Measurements from ENCODE around the gene TMEM132A.
"Not testable (repeated sequence)": the region's sequence is repeated elsewhere in the genome, so short reads cannot be mapped to it uniquely, and the experiment has no call there.

TMEM132A gene

DNA sequence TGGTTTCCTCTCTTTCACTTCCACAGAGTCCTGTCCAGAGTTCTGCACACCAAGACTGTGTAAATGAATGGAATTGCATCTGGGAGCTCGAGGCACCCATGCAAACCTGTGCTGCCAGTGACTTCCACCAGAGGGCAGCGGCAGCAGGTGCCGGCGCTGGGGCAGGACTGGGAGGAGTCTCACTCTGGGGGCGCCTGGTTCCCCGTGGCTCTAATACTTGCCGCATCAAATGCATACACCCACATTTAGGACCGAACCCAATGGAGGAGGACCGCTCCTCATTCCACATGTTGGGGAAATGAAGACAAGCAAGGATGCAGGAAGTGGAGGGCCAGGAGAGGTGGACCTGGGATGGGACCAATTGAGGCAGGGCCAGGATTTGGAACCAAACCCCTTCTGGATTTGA, 46.1 kb downstream of the TMEM132A start:
- H3K27ac ChIP-seq (ENCODE audit: poor library complexity, severe bottlenecking), result no peak overlapping the region
- H3K36me3 ChIP-seq (ENCODE audit: low read depth), result no peaks in the 10 kb centered on the region
- ATAC-seq (ENCODE audit: low read depth) (peak; percentile 68; the same call in 1 of the 3 replicates), DNase-seq (ENCODE audit: low spot score) (no peak)
- H3K4me1 ChIP-seq (ENCODE audit: insufficient read depth, poor library complexity, severe bottlenecking), result no peaks in the 10 kb centered on the region
- H3K9me3 ChIP-seq (ENCODE audit: severe bottlenecking), result no peaks in the 10 kb centered on the region
- TF ChIP-seq, protein P1, sequence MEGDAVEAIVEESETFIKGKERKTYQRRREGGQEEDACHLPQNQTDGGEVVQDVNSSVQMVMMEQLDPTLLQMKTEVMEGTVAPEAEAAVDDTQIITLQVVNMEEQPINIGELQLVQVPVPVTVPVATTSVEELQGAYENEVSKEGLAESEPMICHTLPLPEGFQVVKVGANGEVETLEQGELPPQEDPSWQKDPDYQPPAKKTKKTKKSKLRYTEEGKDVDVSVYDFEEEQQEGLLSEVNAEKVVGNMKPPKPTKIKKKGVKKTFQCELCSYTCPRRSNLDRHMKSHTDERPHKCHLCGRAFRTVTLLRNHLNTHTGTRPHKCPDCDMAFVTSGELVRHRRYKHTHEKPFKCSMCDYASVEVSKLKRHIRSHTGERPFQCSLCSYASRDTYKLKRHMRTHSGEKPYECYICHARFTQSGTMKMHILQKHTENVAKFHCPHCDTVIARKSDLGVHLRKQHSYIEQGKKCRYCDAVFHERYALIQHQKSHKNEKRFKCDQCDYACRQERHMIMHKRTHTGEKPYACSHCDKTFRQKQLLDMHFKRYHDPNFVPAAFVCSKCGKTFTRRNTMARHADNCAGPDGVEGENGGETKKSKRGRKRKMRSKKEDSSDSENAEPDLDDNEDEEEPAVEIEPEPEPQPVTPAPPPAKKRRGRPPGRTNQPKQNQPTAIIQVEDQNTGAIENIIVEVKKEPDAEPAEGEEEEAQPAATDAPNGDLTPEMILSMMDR (IDR thresholded peaks at IDR 0.05; ENCODE audit: poor library complexity, severe bottlenecking), result peak; percentile 80
- H3K27me3 ChIP-seq (ENCODE audit: insufficient read depth, poor library complexity, severe bottlenecking), result no peaks in the 10 kb centered on the region
- no peak overlapping the region for H3K4me3 ChIP-seq (ENCODE audit: severe bottlenecking)

DNA sequence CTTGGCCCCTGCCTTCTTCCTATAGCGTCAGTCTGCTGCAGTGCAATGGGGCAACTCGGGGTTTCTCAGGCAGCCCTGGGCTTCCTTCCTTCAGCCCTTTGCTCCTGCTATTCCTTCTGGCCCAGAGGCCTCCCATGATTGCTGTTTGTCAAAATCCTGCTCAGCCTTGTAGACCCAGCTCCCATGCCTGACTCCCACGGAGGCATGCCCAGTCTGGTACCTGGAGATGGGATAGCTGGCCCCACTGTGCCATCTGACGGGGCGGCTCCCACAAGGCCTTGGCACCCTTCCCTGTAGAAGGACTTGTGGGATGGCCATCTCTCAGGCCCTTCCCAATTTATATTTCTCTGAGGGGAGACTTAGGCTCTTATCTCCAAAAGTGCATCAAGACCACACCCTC, 46.6 kb downstream of the TMEM132A start:
- Histone ChIP-seq H3K4me1 (ENCODE audit: insufficient read depth, poor library complexity, severe bottlenecking) (no peaks in the 10 kb centered on the region), H3K27me3 (ENCODE audit: insufficient read depth, poor library complexity, severe bottlenecking) (no peaks in the 10 kb centered on the region), H3K36me3 (ENCODE audit: low read depth) (no peaks in the 10 kb centered on the region), H3K27ac (ENCODE audit: poor library complexity, severe bottlenecking) (no peak overlapping the region), H3K4me3 (ENCODE audit: severe bottlenecking) (no peak overlapping the region), H3K9me3 (ENCODE audit: severe bottlenecking) (no peaks in the 10 kb centered on the region)
- DNase-seq (ENCODE audit: low spot score) (no peak), ATAC-seq (ENCODE audit: low read depth) (no peak)
- TF ChIP-seq, protein P1 (IDR thresholded peaks at IDR 0.05; ENCODE audit: poor library complexity, severe bottlenecking), result no peak

DNA sequence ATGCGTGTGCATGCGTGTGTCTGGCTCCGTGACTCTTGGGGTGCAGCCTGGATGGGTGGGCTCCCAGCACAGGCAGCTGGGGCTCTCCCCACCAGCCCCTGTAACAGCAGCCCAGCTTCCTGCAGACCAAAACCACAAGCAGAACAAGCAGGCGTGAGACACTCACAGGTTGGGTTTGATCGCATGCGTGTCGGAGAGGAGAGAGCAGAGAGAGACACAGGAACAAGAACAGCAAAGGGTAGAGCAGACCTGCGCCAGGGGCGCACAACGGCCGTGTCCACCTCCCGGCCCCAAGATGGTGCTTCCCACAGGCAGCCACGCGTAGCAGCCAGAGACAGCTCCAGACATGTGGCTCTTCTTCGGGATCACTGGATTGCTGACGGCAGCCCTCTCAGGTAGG, 47.3 kb downstream of the TMEM132A start, which contains the start of gene CD6:
Gene CD6 (plus strand): TSS at position 161 of the 400 bp plus-strand sequence. CDS start 186 bp downstream, at position 347.
- no peaks in the 10 kb centered on the region for H3K27me3 ChIP-seq (ENCODE audit: insufficient read depth, poor library complexity, severe bottlenecking)
- H3K9me3 ChIP-seq (ENCODE audit: severe bottlenecking), result no peaks in the 10 kb centered on the region
- no peak for DNase-seq (ENCODE audit: low spot score)
- no peaks in the 10 kb centered on the region for H3K36me3 ChIP-seq (ENCODE audit: low read depth)
- TF ChIP-seq, protein P1 (IDR thresholded peaks at IDR 0.05; ENCODE audit: poor library complexity, severe bottlenecking), result no peak
- H3K27ac ChIP-seq (ENCODE audit: poor library complexity, severe bottlenecking), result no peak within 1 kb of the TSS
- no peak within 1 kb of the TSS for H3K4me3 ChIP-seq (ENCODE audit: severe bottlenecking)
- H3K4me1 ChIP-seq (ENCODE audit: insufficient read depth, poor library complexity, severe bottlenecking), result no peaks in the 10 kb centered on the region
- ATAC-seq (ENCODE audit: low read depth), result no peak

DNA sequence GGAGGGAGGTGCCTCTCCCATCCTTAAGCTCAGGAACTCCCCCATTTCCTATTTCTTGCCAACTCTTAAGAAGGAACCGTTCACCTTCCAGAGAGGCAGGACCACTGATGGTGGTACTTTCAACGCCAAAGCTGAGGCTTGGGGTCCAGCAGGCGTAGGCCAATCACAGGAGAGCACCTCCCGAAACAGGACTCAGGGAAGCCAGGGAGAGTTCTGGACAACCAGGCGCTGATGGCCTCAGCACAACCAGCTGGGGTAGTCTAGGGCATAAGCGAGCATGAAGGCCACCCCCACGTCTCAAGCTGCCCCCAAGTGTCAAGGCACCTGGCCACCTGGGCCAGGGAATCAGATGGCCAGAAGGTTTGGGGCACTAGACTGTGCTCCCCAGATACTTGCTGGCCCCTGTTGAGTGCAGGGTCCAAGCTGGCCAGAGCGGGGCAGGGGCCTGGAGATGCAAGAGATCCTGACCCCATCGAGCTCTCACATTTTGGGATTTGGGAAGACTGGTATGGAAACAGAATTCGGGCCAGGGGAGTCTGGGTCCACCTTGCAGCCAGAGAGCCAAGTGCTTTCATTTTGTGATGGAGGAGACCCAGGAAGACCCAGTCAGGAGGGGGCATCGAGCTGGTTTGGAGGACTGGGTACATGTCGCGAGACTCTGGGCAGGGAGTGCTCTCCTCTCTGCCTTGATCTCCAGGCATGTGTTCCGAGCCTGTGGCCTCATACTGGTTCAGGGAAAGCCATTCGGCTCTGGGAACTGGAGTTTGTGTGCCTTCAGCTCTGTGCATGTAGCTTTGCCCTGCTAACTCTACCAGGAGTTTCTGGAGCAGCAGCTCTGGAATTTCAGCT, 48.1 kb downstream of the TMEM132A start:
- TF ChIP-seq, protein P1 (IDR thresholded peaks at IDR 0.05; ENCODE audit: poor library complexity, severe bottlenecking), result no peak
- H3K36me3 ChIP-seq (ENCODE audit: low read depth), result no peaks in the 10 kb centered on the region
- ATAC-seq (ENCODE audit: low read depth) (no peak), DNase-seq (ENCODE audit: low spot score) (peak; percentile 28)
- no peaks in the 10 kb centered on the region for H3K27me3 ChIP-seq (ENCODE audit: insufficient read depth, poor library complexity, severe bottlenecking)
- no peak overlapping the region for H3K4me3 ChIP-seq (ENCODE audit: severe bottlenecking)
- no peaks in the 10 kb centered on the region for H3K4me1 ChIP-seq (ENCODE audit: insufficient read depth, poor library complexity, severe bottlenecking)
- H3K9me3 ChIP-seq (ENCODE audit: severe bottlenecking), result no peaks in the 10 kb centered on the region
- no peak overlapping the region for H3K27ac ChIP-seq (ENCODE audit: poor library complexity, severe bottlenecking)

DNA sequence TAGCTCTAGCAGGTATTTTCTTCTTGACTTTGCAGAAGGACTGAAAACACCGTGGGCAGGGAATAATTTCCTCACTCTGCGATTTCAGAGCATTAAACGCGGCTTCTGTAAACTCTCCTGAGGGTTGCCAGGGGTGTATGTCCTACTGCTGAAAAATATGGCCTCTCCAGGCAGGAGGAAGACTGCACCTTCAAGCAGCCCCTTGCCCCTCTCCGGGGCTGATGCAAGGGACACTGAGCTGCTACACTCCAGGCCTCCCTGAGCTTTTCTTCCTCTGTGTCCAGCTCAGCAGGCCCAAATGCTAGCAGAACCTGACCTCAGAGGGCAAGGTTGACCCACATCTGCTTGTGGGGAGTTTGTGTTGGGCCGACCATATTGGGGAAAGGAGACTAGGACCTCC, 49.4 kb downstream of the TMEM132A start:
- no peak overlapping the region for H3K4me3 ChIP-seq (ENCODE audit: severe bottlenecking)
- no peaks in the 10 kb centered on the region for H3K9me3 ChIP-seq (ENCODE audit: severe bottlenecking)
- H3K27ac ChIP-seq (ENCODE audit: poor library complexity, severe bottlenecking), result no peak overlapping the region
- no peak for DNase-seq (ENCODE audit: low spot score)
- H3K36me3 ChIP-seq (ENCODE audit: low read depth), result no peaks in the 10 kb centered on the region
- TF ChIP-seq, protein P1 (IDR thresholded peaks at IDR 0.05; ENCODE audit: poor library complexity, severe bottlenecking), result no peak
- H3K27me3 ChIP-seq (ENCODE audit: insufficient read depth, poor library complexity, severe bottlenecking), result no peaks in the 10 kb centered on the region
- peaks cover 1% of the 10 kb centered on the region for H3K4me1 ChIP-seq (ENCODE audit: insufficient read depth, poor library complexity, severe bottlenecking)
- no peak for ATAC-seq (ENCODE audit: low read depth)

DNA sequence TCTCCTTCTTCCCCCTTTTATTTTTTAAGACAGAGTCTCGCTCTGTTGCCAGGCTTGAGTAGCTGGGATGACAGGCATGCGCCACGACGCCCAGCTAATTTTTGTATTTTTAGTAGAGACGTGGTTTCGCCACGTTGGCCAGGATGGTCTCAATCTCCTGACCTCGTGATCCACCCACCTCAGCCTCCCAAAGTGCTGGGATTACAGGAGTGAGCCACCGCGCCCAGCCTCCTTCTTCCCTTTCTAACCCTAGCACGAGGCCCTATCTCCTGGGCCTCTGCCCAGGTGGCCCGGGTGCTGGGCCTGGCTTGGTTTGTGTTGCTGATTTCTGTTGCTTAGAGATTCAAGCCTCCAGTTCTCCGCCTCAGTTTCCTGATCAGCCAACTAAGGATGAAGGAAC, 50.1 kb downstream of the TMEM132A start:
- peak; percentile 5 for DNase-seq (ENCODE audit: low spot score)
- H3K4me3 ChIP-seq (ENCODE audit: severe bottlenecking); H3K27ac ChIP-seq (ENCODE audit: poor library complexity, severe bottlenecking); H3K36me3 ChIP-seq (ENCODE audit: low read depth); H3K4me1 ChIP-seq (ENCODE audit: insufficient read depth, poor library complexity, severe bottlenecking); H3K27me3 ChIP-seq (ENCODE audit: insufficient read depth, poor library complexity, severe bottlenecking); ATAC-seq (ENCODE audit: low read depth); H3K9me3 ChIP-seq (ENCODE audit: severe bottlenecking): not testable (repeated sequence)
